ENCODE data around the gene ZDHHC14.
A peak's percentile ranks its signal among the peaks of the same experiment; 100 is the strongest.

Gene ZDHHC14

DNA sequence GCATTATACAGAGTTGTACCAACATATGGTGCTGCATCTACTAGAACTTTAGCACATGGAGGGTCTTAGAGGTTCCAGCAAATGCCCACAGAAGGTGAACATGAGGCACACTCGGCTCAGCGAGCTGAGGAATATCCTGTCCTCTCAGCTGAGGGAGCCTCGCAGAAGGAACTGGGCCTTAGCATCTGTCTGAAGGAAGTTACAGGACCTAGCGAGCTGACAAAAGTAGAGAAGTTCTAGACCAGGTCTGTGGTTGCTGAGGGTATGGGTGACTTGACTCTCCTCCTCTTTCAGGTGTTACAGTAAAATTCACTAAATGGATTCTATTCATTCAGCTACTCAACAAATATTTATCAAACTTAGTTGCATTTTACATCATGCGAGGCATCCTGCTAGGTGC lies 157.2 kb downstream of the ZDHHC14 start:
- DNase-seq, result no peak

DNA sequence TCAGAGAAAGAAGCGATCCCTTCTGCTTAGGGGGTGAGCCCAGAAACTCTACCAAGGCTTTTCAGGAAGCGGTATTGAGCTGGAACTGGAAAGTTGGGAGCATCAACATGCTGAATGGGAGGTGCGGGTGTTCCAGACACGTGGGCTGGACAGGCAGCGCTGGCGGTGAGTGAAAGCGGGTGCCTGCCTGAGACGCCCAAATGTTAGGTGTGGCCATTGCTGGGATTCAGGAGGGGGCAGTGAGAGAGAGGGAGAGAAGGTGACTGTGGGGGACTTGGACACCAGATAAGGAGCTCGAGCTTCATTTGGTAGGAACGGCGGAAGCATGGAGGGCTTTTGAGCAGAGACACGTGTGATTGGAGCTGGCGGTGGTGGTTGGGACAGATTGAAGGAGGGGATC lies 157.7 kb downstream of the ZDHHC14 start:
- DNase-seq, result no peak

DNA sequence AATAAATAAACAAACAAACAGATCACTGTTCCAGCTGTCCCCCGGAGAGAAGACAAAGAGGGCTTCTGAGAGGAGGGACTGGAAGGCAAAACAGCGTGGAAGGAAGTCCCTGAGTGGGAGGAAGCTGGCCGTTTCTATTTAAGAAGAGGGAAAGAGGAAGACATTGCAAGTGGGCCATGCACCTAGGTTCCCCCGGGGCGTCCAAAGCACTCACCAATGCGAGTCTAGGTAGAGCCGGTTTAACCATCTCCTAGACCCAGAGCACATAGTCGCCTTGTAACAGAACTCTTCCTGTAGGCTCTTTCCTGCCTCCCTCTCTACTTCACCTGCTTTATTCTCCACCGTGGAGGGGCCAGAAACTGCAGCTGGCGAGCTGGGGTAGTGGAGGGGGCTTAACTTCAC lies 158.4 kb downstream of the ZDHHC14 start:
- DNase-seq, result no peak

DNA sequence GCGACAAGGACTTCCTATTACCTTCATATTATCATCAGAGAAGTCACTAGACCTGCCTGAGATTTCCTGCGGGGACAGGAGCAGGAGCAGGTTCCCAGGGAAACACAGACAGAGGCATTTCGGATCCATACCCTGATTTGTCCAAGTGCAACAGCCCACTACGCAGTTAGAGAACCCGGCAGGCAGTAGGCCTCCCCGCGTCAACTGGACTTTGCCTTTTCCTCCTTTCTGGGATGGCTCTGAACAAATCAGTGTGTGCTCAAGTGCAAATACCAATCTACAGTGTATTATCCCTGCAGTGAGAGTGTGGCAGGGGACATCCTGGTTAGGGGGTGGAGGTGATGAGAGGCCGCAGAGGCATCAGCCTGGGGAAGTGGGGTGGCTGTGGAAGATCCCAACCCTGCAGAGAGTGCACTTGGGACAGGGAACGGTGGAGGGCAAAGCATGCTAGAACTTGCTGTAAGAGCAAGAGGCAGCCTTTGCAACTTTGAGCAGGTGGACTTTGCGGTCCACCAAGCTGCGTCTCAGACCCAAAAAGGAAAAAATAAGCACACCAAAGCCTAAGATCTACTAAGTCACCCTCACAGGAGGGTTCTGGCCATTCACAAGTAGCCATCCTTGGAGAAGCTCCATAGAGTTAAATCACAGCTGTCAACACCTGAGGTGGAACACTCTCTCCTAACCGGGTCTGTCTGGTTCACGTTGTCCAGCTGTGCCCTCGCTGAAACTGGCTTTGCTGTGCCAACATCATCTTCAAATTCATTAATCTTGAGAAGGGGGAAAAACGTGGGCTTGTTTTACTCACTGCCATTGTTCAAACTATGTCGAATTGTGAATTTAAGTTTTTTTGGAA lies 159.1 kb downstream of the ZDHHC14 start:
- no peak for DNase-seq

DNA sequence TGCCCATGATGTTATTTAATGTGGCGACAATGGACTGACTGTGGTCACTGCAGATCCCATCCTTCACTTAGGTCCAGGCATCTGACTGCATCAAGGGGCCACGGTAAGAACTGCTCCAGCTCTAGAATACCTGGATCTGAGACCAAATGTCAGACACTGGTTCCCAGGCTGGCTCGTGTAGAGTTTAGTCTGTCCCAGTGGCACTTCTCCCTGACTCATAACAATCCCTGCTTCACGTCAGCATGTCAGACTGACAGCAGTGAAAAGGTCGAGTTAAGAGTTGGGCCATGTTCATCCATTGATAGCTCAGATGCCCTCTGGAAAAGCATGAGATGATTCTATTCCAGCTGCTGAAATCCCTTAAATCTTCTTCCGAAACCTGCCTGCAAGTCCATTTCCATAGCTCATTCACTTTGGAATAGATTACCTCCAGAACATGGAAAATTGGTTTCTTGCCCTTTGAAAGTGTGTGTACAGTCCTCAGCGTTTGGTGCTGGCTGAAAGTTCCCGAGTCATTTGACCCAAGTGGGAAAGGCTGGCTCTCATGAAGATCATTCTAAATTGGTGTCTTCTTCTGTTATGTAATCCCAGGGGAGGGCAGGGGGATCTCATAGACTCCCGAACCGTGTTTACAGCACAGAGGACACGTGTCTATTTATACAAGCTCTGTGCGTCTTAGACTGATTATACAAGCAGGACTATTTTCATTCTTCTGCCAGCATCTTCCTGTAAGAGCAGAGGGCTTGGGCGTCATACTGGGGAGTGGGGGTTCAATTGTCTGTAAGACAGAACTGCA lies 160.8 kb downstream of the ZDHHC14 start:
- DNase-seq, result no peak

DNA sequence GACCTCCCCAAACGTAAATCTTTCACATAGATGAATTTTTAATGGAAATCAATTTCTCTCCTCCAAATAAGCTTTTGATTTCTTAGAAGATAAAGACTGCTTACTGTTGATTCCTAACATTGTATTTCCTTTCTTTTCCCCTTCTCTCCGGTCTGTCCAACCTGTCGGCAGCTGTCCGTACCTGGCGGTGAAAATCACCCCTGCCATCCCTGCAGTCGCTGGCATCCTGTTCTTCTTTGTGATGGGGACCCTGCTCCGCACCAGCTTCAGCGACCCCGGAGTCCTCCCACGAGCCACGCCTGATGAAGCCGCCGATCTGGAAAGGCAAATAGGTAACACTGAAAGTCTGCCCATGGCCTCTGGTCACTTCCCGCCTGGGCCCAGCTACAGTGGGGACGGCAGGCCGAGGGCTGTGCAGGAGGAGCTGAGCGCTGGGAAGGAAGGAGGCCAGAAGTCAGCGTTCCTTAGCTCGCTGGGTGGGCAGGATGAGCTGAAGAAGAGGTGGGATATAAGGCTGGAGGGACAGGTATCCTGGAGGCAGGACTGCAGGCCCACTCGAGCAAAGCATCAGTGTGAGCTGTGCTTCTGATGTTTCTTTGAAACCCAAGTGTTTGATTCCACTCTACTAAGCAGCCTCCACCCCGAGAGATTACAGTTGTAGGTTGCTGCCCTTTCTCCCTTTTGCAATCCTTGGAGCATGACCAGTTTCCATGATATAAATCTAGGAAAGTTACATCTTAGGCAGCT lies 161.6 kb downstream of the ZDHHC14 start:
- DNase-seq, result no peak

DNA sequence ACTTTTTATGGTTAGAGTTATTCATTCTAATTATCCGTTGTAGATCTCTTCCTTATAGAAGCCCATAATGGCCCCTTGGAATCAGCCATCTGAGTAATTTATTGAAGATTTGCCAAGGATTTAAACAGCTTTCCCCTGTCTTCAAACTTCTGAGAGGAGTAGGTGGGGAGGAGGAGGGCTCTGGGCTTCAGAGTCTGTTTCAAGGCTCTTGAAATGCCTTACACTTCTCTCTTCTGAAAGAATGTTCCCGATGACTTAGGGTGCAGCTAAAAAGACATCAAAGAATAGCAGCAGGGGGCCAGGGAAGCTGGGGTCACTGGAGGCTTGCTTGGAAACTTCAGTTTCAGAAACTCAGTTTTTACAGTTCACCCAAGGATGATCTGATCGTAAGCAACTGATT lies 165.3 kb downstream of the ZDHHC14 start:
- no peak for DNase-seq

DNA sequence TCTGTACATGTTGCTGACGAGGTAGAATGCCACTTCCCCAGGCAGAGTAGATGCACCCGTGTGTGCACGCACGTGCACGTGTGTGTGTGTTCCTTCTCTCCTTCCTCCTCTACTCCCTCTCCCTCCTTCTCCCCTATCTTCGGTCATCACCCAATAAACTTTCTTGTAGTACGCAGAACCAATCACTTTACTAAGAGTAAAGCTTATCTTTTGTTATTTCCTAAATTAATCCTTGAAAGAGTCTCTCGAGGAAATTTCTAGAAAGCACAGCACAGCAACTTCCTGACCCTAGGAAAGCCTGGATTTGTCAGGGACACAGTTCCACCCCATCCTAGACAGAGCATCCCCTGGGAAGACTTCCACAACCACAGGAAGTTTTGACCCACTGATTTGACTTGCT lies 166.1 kb downstream of the ZDHHC14 start:
- DNase-seq, result no peak

DNA sequence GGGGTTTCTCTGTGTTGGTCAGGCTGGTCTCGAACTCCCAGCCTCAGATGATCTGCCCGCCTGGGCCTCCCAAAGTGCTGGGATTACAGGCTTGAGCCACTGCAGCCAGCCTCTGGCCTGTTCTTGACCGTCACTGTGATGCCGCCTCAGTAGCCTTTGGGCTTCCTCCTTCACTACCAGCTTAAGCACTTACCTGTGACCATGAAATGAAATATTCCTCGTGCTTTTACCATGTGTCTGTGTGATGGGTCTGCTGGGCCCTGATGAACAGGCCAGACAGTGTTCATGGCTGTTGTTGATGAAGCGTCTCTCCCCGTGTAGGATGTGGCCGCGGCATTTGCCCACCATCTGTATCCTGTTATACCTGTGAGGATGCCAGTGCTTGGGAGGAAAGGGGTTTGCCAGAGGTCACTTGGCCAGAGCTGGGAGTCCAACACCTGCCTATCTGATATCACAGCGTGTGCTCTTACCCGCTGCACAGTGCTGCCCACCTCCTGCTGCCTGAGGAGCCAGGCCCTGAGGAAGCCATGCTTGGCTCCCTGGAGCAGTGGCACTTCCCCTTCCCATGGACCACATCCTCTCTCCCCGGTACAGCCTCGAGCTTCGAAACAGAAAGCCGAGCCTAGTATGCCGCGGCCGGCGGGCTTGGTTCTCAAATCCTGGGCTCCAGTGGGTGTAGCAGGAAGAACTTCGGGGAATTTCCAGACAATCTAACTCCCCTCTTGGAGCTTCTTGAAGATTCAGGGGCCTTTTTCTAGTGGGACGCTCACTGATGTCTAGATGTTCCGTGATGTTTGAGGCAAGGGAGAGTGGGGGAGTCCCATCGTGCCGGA lies 167.9 kb downstream of the ZDHHC14 start:
- DNase-seq, result no peak

DNA sequence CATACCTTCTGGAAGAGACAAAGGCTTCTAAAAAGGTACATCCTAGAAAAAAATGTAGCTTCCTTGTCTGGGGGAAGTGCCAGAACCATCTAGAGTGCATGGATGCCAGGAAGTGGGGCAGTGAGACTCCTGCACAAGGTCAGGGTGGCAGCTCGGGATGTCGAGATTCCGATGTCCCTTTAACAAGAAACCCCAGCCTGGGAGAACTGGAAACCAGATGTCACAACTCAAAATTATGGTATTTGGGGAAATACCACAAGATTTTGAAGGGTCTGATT lies 168.4 kb downstream of the ZDHHC14 start:
- DNase-seq, result no peak

DNA sequence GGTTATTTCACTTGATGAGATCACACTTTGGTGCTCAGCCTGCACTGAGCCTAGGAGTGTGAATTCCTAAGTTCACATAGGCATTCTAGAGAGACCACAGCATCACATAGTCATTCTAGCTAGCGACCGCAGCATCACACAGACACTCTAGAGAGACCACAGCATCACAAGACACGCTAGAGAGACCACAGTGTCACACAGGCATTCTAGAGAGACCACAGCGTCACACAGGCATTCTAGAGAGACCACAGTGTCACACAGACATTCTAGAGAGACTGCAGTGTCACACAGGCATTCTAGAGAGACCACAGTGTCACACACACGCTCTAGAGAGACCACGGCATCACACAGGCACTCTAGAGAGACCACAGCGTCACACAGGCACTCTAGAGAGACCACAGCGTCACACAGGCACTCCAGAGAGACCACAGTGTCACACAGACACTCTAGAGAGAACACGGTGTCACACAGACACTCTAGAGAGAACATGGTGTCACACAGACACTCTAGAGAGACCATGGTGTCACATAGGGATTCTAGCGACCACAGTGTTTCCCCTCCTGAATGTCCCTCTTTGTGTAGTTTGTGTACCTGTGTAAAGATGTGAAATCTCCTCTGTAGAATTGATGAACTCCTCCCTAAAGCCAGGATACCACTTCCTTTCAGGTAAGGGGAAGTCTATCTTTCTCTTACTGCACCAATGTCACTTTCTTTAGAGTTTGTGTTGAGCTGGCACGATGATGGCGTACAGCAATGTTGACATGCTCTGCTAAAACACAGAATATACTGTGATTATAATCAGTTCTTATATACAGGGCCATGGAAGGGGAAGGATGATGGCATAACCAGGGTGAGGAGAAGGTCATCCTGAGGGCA lies 169.4 kb downstream of the ZDHHC14 start:
- DNase-seq, result peak; percentile 61

DNA sequence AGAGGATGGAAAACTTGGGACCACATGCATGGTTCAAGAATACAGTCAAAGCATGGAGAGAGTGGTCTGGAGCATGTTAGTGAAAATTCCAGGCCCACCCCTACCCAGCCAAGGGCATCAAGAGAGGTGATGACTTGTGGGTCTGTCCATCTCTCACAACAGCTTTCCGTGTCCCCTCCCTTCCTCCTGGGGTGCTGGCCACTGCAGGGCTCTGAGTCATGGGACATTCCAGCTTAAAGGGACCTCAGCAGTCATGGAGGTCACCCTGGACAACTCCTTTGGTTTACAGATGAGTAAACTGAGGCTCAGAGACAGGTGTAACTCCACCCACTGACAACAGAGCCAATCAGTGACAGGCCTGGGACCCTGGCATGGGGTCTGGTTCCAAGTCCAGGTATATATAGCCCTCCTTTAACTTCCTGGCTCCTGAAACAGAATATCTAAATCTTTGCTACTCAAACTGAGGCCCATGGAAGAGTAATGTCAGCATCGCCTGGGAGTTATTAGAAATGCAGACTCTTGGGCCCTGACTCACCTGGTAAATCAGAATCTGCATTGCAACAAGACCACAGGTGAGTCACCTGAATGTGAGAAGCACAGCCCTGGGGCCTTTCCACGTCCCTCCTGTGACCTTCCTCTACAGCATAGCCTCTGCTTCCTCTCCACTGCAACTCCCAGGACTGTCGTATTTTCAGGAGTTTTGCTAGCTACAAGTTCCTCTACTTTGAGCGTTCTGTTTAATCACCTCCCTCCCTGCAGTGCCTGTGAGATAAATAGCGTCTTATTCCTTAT lies 170.2 kb downstream of the ZDHHC14 start:
- no peak for DNase-seq

DNA sequence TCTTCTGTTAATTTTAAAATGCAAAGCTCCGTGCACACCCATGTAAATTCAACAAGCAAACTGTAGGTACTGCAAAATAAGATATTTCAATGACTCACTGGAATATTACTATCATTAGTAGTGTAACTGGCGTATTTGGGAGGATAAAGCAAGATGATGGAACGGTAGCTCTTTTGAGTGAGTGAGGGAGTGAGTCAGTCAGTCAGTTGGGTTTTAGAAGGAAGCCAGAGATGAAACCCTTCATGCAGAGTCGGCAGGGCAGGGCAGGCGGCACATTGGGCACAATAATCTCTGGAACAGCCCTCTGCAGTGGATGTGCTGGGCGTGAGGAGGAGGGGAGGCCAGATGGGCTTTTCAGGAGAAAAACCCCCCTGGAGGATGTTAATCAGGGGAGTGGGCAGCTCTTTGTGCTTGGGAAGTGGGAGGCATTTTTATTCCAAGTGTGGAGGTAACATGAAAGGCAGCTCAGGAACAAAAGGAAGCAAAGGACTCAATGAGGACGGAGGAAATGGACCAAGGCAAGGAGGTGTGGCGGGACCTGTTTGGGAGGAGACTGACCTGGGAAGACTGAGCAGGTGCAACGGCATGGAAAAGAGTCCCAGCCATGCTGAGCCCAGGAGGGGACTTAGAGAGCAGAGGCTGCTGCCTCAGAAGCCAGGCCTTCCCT lies 171.2 kb downstream of the ZDHHC14 start:
- DNase-seq, result no peak

DNA sequence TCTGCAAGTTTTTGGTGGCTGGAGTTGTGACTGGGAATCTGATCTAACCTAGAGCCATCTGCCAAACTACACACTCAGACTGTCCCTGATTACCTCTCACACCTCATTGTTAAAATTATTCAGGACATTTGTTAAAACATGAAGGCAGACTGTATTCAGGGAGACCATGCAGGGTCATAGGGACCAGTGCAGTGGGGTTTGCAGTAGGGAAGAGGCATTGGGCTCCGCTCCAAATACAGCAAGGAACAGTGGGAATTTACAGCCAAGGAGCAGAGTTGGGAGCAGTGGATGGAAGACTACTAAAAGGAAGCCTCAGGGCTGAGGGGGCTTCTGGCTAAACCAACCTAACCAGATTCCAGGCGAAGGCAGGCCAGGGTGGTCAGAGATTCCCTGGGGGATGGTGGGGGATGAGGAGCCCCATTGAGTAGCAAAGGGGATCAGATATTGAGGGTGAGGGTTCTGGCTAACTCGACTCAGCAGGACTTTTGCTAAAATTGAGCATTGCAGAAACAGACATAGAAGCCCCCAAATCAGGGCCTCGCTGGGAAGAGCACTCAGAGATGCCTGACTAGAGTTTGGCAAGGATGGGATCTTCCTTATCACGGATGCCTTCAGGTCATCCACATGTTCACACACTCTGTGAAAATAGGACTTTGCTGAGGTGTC lies 172.0 kb downstream of the ZDHHC14 start:
- no peak for DNase-seq

DNA sequence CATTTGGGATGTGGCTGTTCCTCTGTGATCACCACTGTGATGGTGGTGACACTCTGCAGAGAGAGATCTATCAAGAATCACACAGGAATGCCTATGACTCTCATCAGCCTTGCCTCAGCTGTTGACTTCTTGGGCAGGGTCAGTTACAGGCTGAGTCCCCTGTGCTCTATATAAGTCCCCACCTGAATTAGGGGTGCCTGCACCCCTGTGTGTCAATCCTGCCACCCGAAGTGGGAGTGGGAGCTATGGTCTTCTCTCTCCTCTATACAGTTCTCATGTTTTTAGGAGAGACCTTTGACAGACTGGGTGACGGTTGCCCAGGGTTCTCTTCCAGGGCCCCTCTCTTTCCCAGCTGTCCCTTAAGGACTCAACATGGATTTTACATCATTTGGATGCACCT lies 173.8 kb downstream of the ZDHHC14 start:
- no peak for DNase-seq

DNA sequence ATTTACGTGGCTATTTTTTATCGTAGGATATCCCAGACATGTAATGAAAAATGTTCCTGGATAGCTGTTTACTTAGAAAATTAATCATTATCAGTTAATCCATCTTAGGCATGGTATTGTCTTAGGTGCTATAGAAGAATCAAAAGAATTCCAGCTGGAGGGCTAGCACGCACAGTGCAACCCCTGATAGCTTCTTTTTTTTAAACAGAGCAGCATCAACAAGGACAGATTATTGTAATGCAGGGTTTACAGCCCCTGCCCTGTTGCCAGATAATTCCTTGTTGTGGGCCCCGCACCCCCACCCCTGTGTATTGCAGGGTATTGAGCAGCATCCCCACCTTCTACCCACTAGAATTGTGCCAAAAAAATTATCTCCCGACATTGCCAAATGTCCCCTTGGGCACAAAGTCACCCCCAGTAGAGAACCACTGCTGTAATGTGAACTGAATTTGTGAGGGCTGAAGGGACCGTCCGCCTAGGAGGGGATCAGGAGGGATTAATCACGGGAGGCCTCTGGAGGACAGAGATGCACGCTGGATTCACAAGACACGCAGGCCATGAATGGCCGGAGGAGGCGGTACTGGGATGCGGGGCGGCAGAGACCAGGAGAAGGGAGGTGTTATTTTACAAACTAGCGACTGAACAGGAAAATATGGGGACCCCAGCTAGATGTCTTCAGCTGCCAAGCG lies 174.6 kb downstream of the ZDHHC14 start:
- no peak for DNase-seq

DNA sequence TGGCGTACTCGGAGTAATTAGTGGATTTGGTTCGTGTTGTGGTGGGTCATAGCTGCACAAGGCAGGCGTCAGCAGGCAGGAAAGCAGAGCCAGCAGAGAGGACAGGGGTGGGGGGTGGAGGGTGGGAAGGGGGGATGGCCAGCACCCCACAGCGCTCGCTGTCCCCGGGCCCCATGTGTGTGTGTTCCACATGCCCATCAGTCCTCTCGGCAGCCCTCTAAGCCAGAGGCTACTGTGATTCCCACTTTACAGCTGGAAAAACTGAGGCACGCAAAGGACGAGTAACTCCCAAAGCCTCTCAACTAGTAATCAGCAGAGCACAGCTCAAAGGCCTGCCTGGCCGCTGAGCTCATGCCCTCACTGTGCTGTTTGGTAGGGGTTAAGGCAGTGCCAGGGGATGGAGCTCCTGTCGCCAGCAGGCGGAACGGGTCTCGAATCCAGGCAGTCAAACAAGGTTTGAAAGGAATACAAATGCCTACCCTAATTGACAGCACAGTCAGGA lies 175.2 kb downstream of the ZDHHC14 start:
- DNase-seq, result no peak

DNA sequence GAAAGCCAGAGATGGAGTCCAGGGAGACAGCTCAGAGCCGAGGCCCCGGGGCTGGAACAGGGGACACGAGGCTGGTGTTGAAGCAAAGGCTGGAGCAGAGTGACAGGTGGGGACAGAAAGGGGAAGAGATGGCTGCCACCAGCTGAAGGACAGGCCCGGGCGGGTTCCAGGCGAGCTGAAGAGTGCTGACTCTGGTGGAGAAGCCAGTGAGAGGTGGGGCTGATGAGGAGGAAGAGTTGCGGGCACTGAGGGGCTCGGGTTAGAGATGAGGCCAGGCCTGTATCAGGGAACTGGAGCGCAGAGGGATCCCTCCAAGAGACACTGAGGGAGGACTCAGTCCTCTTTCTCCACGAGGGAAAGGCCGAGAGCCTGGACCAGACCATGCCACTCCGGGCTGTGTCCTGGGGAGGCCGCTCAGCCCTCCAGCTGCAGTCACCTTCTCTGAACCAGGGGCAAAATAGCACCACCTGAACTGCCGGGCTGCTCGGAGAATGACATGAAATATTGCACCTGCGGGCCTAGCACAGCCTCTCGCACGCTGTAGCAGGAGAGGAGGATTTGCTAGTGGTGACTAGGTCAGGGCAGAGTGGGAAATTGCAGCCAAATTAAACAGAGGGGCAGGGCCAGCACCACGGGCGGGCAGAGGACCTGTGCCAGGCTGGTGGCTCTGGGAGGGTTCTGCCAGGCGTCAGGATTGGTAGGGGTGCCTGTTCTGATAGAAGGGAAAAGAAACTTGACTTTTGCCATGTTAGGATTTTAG lies 175.9 kb downstream of the ZDHHC14 start:
- no peak for DNase-seq
